ENCODE data around the gene MRPS26. TPM values are rescaled to one million over a fixed set of nuclear protein-coding genes. Genes with fewer than 3 reads are reported as not detected.

The MRPS26 gene
- total and polyA plus RNA-seq, 2 of the 13 experiments (the other 11 are each of a cell fraction or from before 2014, with no cell fraction given) = 89.8 to 187 TPM

- ATAC-seq = no peak
- CTCF ChIA-PET (ENCODE audit: low intra/inter-chr PET ratio, low total read pairs) = no interaction called here
- Histone ChIP-seq H3K9me3 (ENCODE audit: low read length) (no peaks in the 10 kb centered on the region), H3K27ac (ENCODE audit: extremely low read length, insufficient read depth, low read length) (no peak overlapping the region), H3K9ac (ENCODE audit: insufficient read depth, low read depth, low read length) (no peak overlapping the region), H3K27me3 (ENCODE audit: control insufficient read depth in 1 of 2, insufficient read depth in 2 of 2, low read length in 2 of 2) (no peaks in the 10 kb centered on the region; a peak in 1 of 5 replicates), H4K20me1 (ENCODE audit: insufficient read depth, low read length) (no peaks in the 10 kb centered on the region), H2AFZ (ENCODE audit: low read length) (no peak overlapping the region), H3K79me2 (ENCODE audit: insufficient read depth, low read length) (peaks cover 15% of the 10 kb centered on the region), H3K4me3 (replicated peaks in 1 of 3; ENCODE audit: insufficient read depth in 1 of 3, low read depth in 2 of 3, low read length in 3 of 3) (no peak overlapping the region), H3K4me2 (ENCODE audit: low read depth, low read length) (no peak overlapping the region), H3K4me1 (ENCODE audit: insufficient read depth, low read length) (peaks cover 32% of the 10 kb centered on the region), H3K36me3 (replicated peaks in 1 of 2; ENCODE audit: control insufficient read depth in 1 of 2, insufficient read depth in 2 of 2, low read length in 2 of 2) (peaks cover 17 to 30% of the 10 kb centered on the region in 2 experiments)
- POLR2A ChIA-PET = no interaction called here
- in situ Hi-C loops (cut with HindIII; ENCODE audit: extremely low pct_ligation_motif_present, low pct_unique_long_range_greater_than_20kb) (no loop called here), intact Hi-C loops (cut with micrococcal nuclease; ENCODE audit: unreplicated experiment) (loop anchor here (10.0 kb wide), 1 partner anchor 128 kb away; no protein-coding TSS in a partner anchor)
- BruUV-seq (replicated peaks) = no TSS peak
- DNase-seq (ENCODE audit: low spot score) = no peak
- WGBS (ENCODE audit: low lambda C conversion rate) = 89% methylated on average over 5 of the region's 5 CpGs
- FAIRE-seq = no peak
- no peak for TF ChIP-seq NFYB (CRISPR knock-in tag; IDR thresholded peaks at IDR 0.05)
- peak; percentile 46 for TF ChIP-seq RBM22 (optimal IDR thresholded peaks at IDR 0.05; ENCODE audit: low read length)
- TF ChIP-seq, protein P1, sequence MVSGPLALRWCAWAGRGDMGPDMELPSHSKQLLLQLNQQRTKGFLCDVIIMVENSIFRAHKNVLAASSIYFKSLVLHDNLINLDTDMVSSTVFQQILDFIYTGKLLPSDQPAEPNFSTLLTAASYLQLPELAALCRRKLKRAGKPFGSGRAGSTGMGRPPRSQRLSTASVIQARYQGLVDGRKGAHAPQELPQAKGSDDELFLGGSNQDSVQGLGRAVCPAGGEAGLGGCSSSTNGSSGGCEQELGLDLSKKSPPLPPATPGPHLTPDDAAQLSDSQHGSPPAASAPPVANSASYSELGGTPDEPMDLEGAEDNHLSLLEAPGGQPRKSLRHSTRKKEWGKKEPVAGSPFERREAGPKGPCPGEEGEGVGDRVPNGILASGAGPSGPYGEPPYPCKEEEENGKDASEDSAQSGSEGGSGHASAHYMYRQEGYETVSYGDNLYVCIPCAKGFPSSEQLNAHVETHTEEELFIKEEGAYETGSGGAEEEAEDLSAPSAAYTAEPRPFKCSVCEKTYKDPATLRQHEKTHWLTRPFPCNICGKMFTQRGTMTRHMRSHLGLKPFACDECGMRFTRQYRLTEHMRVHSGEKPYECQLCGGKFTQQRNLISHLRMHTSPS (CRISPR knock-in tag; IDR thresholded peaks at IDR 0.05; ENCODE audit: low read depth) = no peak
- no peak for TF ChIP-seq HOXA3 (CRISPR knock-in tag; IDR thresholded peaks at IDR 0.05)
- TF ChIP-seq GATAD1 (CRISPR knock-in tag; IDR thresholded peaks at IDR 0.05) = no peak
- no peak for TF ChIP-seq ZFY (CRISPR knock-in tag; IDR thresholded peaks at IDR 0.05)
- no peak for TF ChIP-seq ZNF772 (CRISPR knock-in tag; IDR thresholded peaks at IDR 0.05)
- no peak for TF ChIP-seq ZFP37 (CRISPR knock-in tag; IDR thresholded peaks at IDR 0.05; ENCODE audit: borderline replicate concordance)
- TF ChIP-seq MED8 (CRISPR knock-in tag; IDR thresholded peaks at IDR 0.05; ENCODE audit: insufficient replicate concordance) = no peak
- TF ChIP-seq ZFP91 (CRISPR knock-in tag; IDR thresholded peaks at IDR 0.05; ENCODE audit: borderline replicate concordance) = 0 out of 2 replicates have a peak, but pooled peaks have one; percentile 4
- TF ChIP-seq ARID5B (CRISPR knock-in tag; IDR thresholded peaks at IDR 0.05) = no peak
- TF ChIP-seq ZFP90 (CRISPR knock-in tag; IDR thresholded peaks at IDR 0.05; ENCODE audit: borderline replicate concordance) = no peak
- TF ChIP-seq, protein P2, sequence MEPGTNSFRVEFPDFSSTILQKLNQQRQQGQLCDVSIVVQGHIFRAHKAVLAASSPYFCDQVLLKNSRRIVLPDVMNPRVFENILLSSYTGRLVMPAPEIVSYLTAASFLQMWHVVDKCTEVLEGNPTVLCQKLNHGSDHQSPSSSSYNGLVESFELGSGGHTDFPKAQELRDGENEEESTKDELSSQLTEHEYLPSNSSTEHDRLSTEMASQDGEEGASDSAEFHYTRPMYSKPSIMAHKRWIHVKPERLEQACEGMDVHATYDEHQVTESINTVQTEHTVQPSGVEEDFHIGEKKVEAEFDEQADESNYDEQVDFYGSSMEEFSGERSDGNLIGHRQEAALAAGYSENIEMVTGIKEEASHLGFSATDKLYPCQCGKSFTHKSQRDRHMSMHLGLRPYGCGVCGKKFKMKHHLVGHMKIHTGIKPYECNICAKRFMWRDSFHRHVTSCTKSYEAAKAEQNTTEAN (CRISPR knock-in tag; conservative IDR thresholded peaks at IDR 0.05) = no peak
- TF ChIP-seq ZNF776 (CRISPR knock-in tag; IDR thresholded peaks at IDR 0.05) = no peak
- no peak for TF ChIP-seq ZNF17 (CRISPR knock-in tag; IDR thresholded peaks at IDR 0.05)
- TF ChIP-seq NONO (IDR thresholded peaks at IDR 0.05) = no peak
- TF ChIP-seq NONO (CRISPR knock-in tag; conservative IDR thresholded peaks at IDR 0.05) = no peak
- 0 out of 2 replicates have a peak, but pooled peaks have one; percentile 46 for TF ChIP-seq NFIB (CRISPR knock-in tag; IDR thresholded peaks at IDR 0.05; ENCODE audit: borderline replicate concordance)
Observed at GRCh38 chr20:3042625-3043024, 3.2 kb upstream of the MRPS26 start.
